ENCODE measurements around the gene NDNF. TPM values are rescaled to one million over a fixed set of nuclear protein-coding genes. Genes with fewer than 3 reads are reported as not detected.

The NDNF gene
- total and polyA plus RNA-seq, 2 experiments from 2014 or later = 13.6 to 30.5 TPM

- no peaks in the 10 kb centered on the region for H3K27me3 ChIP-seq
- no peak for DNase-seq (ENCODE audit: low spot score)
- no peaks in the 10 kb centered on the region for H3K4me1 ChIP-seq (ENCODE audit: insufficient read depth)
- H3K36me3 ChIP-seq (replicated peaks; ENCODE audit: insufficient read depth, low read depth) = no peaks in the 10 kb centered on the region
- no peaks in the 10 kb centered on the region for H3K9me2 ChIP-seq (replicated peaks; ENCODE audit: insufficient read depth)
- no peaks in the 10 kb centered on the region for H3K9me3 ChIP-seq (ENCODE audit: low read depth)
- 86% methylated on average over 2 of the region's 2 CpGs for WGBS (ENCODE audit: low lambda C conversion rate, missing lambda C conversion rate)
- H3K4me2 ChIP-seq = no peak overlapping the region
- no peak overlapping the region for H2AFZ ChIP-seq
- no peak for TF ChIP-seq EZH2 (IDR thresholded peaks at IDR 0.05; ENCODE audit: borderline replicate concordance)
- TF ChIP-seq CTCF (IDR thresholded peaks at IDR 0.05; ENCODE audit: poor library complexity) = no peak
- no peak for TF ChIP-seq EZH2phosphoT487 (IDR thresholded peaks at IDR 0.05; ENCODE audit: low read depth, severe bottlenecking, unreplicated experiment)
- no peaks in the 10 kb centered on the region for H4K20me1 ChIP-seq (ENCODE audit: insufficient read depth, poor library complexity, severe bottlenecking)
- no peaks in the 10 kb centered on the region for H3K79me2 ChIP-seq
- no peak overlapping the region for H3K27ac ChIP-seq
- no peak overlapping the region for H3K4me3 ChIP-seq
These were observed 82.1 kb downstream of the NDNF start for GRCh38 chr4:120990246-120990645.

Other genes starting within 250 kb of the NDNF start
- 16.8 and 21.2 TPM in 2 replicates for gene PRDM5, start 149.8 kb downstream of the NDNF start, total RNA-seq
- 3.8 and 4.2 TPM in 2 replicates for gene PRDM5, start 149.8 kb downstream of the NDNF start, polyA plus RNA-seq
- gene TNIP3, start 91.8 kb upstream of the NDNF start, total RNA-seq = 0.63 TPM in 1 of 2 replicates, not detected in the other
- gene TNIP3, start 91.8 kb upstream of the NDNF start, polyA plus RNA-seq = 0.53 TPM in 1 of 2 replicates, not detected in the other